Measurements from ENCODE around the gene ARIH2. TPM values are rescaled to one million over a fixed set of nuclear protein-coding genes. Genes with fewer than 3 reads are reported as not detected.

The ARIH2 gene
- total RNA-seq, 1 experiment from 2014 or later, result 122 TPM

DNA sequence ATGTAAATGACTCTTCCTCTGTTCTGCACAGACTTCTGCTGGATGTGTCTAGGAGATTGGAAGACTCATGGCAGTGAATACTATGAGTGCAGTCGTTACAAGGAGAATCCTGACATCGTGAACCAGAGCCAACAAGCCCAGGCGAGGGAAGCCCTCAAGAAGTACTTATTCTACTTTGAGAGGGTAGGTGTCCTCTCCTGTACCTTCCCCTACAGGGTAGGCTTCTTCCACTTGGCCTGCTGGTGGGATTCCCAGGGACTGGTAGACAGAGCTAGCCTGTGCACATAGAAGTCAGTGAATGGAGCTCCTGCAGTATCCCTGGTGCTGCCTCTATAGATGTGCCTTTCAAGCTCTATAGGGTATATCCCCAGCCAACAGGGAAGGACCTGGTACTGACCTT is 60.8 kb downstream of the ARIH2 start:
- Mint-ChIP-seq H3K4me1 (no peaks in the 10 kb centered on the region), H3K36me3 (ENCODE audit: insufficient read depth in 1 of 3, low read depth in 3 of 3) (peaks cover 43 to 85% (median 74%) of the 10 kb centered on the region in 3 experiments), H3K27ac (no peak overlapping the region; a peak in 1 of 7 replicates), H3K27me3 (ENCODE audit: low read depth) (no peaks in the 10 kb centered on the region), H3K4me3 (no peak overlapping the region), H3K9me3 (no peaks in the 10 kb centered on the region)
- H2AFZ ChIP-seq (ENCODE audit: low read length), result no peak overlapping the region
- no peak overlapping the region for H2AK5ac ChIP-seq (ENCODE audit: insufficient read length, low read length)
- WGBS (ENCODE audit: extremely low coverage, insufficient read length, low lambda C conversion rate), result no CpG with 5 or more reads among the region's 3 CpGs
- TF ChIP-seq, protein P1, sequence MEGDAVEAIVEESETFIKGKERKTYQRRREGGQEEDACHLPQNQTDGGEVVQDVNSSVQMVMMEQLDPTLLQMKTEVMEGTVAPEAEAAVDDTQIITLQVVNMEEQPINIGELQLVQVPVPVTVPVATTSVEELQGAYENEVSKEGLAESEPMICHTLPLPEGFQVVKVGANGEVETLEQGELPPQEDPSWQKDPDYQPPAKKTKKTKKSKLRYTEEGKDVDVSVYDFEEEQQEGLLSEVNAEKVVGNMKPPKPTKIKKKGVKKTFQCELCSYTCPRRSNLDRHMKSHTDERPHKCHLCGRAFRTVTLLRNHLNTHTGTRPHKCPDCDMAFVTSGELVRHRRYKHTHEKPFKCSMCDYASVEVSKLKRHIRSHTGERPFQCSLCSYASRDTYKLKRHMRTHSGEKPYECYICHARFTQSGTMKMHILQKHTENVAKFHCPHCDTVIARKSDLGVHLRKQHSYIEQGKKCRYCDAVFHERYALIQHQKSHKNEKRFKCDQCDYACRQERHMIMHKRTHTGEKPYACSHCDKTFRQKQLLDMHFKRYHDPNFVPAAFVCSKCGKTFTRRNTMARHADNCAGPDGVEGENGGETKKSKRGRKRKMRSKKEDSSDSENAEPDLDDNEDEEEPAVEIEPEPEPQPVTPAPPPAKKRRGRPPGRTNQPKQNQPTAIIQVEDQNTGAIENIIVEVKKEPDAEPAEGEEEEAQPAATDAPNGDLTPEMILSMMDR (conservative IDR thresholded peaks at IDR 0.05), result no peak
- no peak overlapping the region for H2BK120ac ChIP-seq (ENCODE audit: low read depth, low read length, poor library complexity, severe bottlenecking)
- H4K20me1 ChIP-seq (ENCODE audit: control insufficient read depth, insufficient read depth, insufficient read length), result no peaks in the 10 kb centered on the region
- H3K9ac ChIP-seq (ENCODE audit: extremely low read depth, insufficient read length, low read length), result no peak overlapping the region
- no peak overlapping the region for H3K14ac ChIP-seq (ENCODE audit: insufficient read depth, low read length)
- H3K27me3 ChIP-seq (ENCODE audit: insufficient read depth, low read length), result no peaks in the 10 kb centered on the region
- no peak overlapping the region for H2BK20ac ChIP-seq (ENCODE audit: low read depth, low read length, poor library complexity, severe bottlenecking)
- no peak overlapping the region for H3K27ac ChIP-seq (ENCODE audit: insufficient read length, low read depth, low read length)
- no peak overlapping the region for H4K5ac ChIP-seq (ENCODE audit: insufficient read length, low read depth, low read length)
- no peak overlapping the region for H4K8ac ChIP-seq (replicated peaks; ENCODE audit: insufficient read length, low read depth, low read length)
- no peak overlapping the region for H3K56ac ChIP-seq (ENCODE audit: insufficient read length, low read depth, low read length)
- no peak overlapping the region for H2BK12ac ChIP-seq (ENCODE audit: insufficient read length, low read depth, low read length)
- H3K18ac ChIP-seq (ENCODE audit: insufficient read length, low read depth, low read length), result no peak overlapping the region
- no peak overlapping the region for H3K23ac ChIP-seq (ENCODE audit: insufficient read length, low read depth, low read length)
- no peak overlapping the region for H3K4ac ChIP-seq (ENCODE audit: low read depth, low read length)
- no peak overlapping the region for H3K4me2 ChIP-seq (ENCODE audit: insufficient read depth, insufficient read length, low read length)
- DNase-seq, result no peak
- no peaks in the 10 kb centered on the region for H3K79me2 ChIP-seq (ENCODE audit: insufficient read depth, low read length)
- H4K91ac ChIP-seq (ENCODE audit: insufficient read length, low read depth, low read length), result no peak overlapping the region
- no peaks in the 10 kb centered on the region for H3K23me2 ChIP-seq (ENCODE audit: insufficient read length, low read depth, low read length, poor library complexity, severe bottlenecking)
- H2BK5ac ChIP-seq (ENCODE audit: insufficient read length, low read length), result no peak overlapping the region
- H3T11ph ChIP-seq (ENCODE audit: low read length), result no peak overlapping the region
- no peaks in the 10 kb centered on the region for H3K4me1 ChIP-seq (ENCODE audit: insufficient read depth, low read length)
- no peak overlapping the region for H2BK15ac ChIP-seq (ENCODE audit: low read depth, low read length)
- no peaks in the 10 kb centered on the region for H3K79me1 ChIP-seq (ENCODE audit: insufficient read depth, low read depth, low read length, poor library complexity, severe bottlenecking)
- H3K9me3 ChIP-seq (ENCODE audit: control insufficient read depth, low read depth, low read length), result no peaks in the 10 kb centered on the region
